MCF 10A (cell line): ENCODE results near the gene HSD17B13. TPM values are rescaled to one million over a fixed set of nuclear protein-coding genes. Genes with fewer than 3 reads are reported as not detected.

Source experiments
- BruUV-seq: library from RNA; stranded (reverse); fragments of 400-500 nt; replicated peaks from 2 replicates; lab custom pipeline; 2021; lab: Mats Ljungman, UMichigan
- CTCF ChIA-PET: fragments of 300-600 bp; sonication (Branson Sonifier 250); formaldehyde crosslinking; extraction: SDS; loops from one replicate; lab custom pipeline; 2021; ENCODE audit warnings: antibody characterized with exemption, inconsistent platforms; lab: Yijun Ruan, JAX
- POLR2A ChIA-PET: fragments of 300-600, 350-650 bp; sonication (Branson Sonifier 250); formaldehyde crosslinking; extraction: SDS; loops from one replicate; lab custom pipeline; 2020; ENCODE audit warnings: antibody characterized with exemption, inconsistent platforms; lab: Yijun Ruan, JAX
- DNase-seq: peaks from one replicate; pipeline ENCODE4 v3.0.0-alpha.2; 2018; ENCODE audit not compliant: unreplicated experiment
- H3K27ac Mint-ChIP-seq: one replicate; pipeline ENCODE4 v1.8.0; 2022; ENCODE audit warnings: mild to moderate bottlenecking, low read depth, mixed read lengths; ENCODE audit not compliant: unreplicated experiment
- H3K27me3 Mint-ChIP-seq: one replicate; pipeline ENCODE4 v1.8.0; 2022; ENCODE audit warnings: mixed read lengths; ENCODE audit not compliant: insufficient read depth, unreplicated experiment
- H3K36me3 Mint-ChIP-seq: one replicate; pipeline ENCODE4 v1.8.0; 2022; ENCODE audit warnings: mild to moderate bottlenecking, moderate library complexity, mixed read lengths; ENCODE audit not compliant: insufficient read depth, unreplicated experiment
- H3K4me1 Mint-ChIP-seq: one replicate; pipeline ENCODE4 v1.8.0; 2022; ENCODE audit warnings: mixed read lengths; ENCODE audit not compliant: insufficient read depth, unreplicated experiment
- H3K4me3 Mint-ChIP-seq: one replicate; pipeline ENCODE4 v1.8.0; 2022; ENCODE audit warnings: mild to moderate bottlenecking, moderate library complexity, mixed read lengths; ENCODE audit not compliant: unreplicated experiment
- H3K9me3 Mint-ChIP-seq: one replicate; pipeline ENCODE4 v1.8.0; 2022; ENCODE audit warnings: mixed read lengths; ENCODE audit not compliant: unreplicated experiment
- intact Hi-C: fragments of 100-400 bp; cut with micrococcal nuclease; formaldehyde crosslinking; loops from 2 replicates; pipeline ENCODE4 v1.14.1; 2022
- total RNA-seq: library from RNA; stranded (reverse); gene quantifications from 2 replicates; pipeline ENCODE4 v1.2.3, GENCODE V29; 2022
- TF ChIP-seq, protein P1 (sequence below): fragments of 200-600 bp; IDR thresholded peaks from one replicate; pipeline ENCODE4 v1.8.0; 2022; ENCODE audit warnings: antibody characterized with exemption, mild to moderate bottlenecking; ENCODE audit not compliant: unreplicated experiment

HSD17B13 gene
- total RNA-seq, 1 experiment from 2014 or later, result not detected

DNA sequence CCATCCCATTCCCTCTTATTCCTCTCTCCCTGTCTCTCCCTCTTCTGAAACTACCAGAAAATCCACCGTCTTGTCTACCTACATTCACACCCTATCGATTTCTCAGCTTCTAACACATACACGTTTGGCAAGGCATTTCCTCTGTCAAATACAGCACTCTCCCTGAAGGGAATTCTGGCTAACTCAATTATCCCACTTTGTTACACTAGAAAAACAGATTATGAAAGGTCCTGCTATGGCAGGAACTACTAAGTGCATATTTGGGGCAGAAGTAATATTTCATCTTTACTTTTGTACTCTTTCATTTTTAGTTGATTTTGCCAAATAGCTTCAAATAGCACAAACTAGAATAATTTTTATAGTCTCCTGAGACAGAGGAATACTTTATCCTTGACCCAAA lies 55.7 kb downstream of the HSD17B13 start:
- Mint-ChIP-seq H3K4me1 (no peaks in the 10 kb centered on the region), H3K27ac (no peak overlapping the region), H3K27me3 (no peaks in the 10 kb centered on the region), H3K9me3 (no peaks in the 10 kb centered on the region), H3K36me3 (no peaks in the 10 kb centered on the region), H3K4me3 (no peak overlapping the region)
- ChIA-PET CTCF (interaction anchor here (0.7 kb wide), 2 partner anchors 111 to 576 kb away, joined by 3 read pairs; no protein-coding TSS in a partner anchor), POLR2A (no interaction called here)
- no peak for DNase-seq
- no TSS peak for BruUV-seq
- intact Hi-C loops, result no loop called here
- TF ChIP-seq, protein P1, sequence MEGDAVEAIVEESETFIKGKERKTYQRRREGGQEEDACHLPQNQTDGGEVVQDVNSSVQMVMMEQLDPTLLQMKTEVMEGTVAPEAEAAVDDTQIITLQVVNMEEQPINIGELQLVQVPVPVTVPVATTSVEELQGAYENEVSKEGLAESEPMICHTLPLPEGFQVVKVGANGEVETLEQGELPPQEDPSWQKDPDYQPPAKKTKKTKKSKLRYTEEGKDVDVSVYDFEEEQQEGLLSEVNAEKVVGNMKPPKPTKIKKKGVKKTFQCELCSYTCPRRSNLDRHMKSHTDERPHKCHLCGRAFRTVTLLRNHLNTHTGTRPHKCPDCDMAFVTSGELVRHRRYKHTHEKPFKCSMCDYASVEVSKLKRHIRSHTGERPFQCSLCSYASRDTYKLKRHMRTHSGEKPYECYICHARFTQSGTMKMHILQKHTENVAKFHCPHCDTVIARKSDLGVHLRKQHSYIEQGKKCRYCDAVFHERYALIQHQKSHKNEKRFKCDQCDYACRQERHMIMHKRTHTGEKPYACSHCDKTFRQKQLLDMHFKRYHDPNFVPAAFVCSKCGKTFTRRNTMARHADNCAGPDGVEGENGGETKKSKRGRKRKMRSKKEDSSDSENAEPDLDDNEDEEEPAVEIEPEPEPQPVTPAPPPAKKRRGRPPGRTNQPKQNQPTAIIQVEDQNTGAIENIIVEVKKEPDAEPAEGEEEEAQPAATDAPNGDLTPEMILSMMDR, result no peak

DNA sequence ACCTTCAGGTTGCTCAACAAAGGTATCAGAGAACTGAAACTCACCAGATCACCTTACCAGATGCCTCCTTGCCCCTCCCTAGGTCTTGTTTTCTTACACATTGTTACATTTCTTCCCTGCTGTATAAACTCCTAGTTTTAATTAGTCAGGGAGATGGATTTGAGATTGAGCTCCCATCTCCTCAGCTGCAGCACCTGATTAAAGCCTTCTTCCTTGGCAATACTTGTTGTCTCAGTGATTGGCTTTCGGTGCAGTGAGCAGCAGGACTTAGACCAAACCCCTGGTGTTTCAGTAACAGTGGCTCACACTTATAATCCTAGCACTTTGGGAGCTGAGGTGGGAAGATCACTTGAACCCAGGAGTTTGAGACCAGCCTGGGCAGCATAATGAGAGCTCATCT lies 59.8 kb downstream of the HSD17B13 start:
- Mint-ChIP-seq H3K27me3 (no peaks in the 10 kb centered on the region), H3K9me3 (no peaks in the 10 kb centered on the region), H3K4me3 (no peak overlapping the region), H3K4me1 (no peaks in the 10 kb centered on the region), H3K27ac (no peak overlapping the region), H3K36me3 (no peaks in the 10 kb centered on the region)
- DNase-seq, result no peak
- ChIA-PET CTCF (interaction anchor here (0.6 to 1.9 kb wide), 3 partner anchors 9 to 333 kb away, joined by 3 to 4 read pairs (median 4); no protein-coding TSS in a partner anchor), POLR2A (interaction anchor here (0.6 kb wide), 1 partner anchor 243 kb away, joined by 4 read pairs; no protein-coding TSS in a partner anchor)
- intact Hi-C loops, result no loop called here
- no TSS peak for BruUV-seq
- TF ChIP-seq, protein P1, result no peak

DNA sequence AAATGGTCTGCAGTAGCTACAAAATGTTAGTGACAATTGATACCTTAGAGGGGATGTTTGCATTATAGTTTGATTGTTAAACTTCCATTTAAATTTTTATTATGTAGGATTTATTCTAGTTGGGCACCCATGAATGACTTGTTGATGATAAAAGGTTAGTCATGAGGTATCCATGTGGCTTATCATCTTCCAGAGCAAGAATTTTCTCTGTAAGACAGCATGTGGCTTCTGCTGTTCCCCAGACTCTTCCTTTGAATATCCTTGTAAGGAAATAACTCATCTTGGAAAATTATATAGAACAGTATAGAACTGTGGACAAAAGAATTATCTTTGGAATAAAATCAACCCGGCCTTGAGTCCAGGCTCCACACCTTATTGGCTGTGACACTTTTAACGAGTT lies 62.2 kb downstream of the HSD17B13 start:
- intact Hi-C loops, result no loop called here
- ChIA-PET CTCF (no interaction called here), POLR2A (no interaction called here)
- no peak overlapping the region for H3K27ac Mint-ChIP-seq
- DNase-seq, result no peak
- H3K4me1 Mint-ChIP-seq, result no peaks in the 10 kb centered on the region
- no peaks in the 10 kb centered on the region for H3K27me3 Mint-ChIP-seq
- H3K4me3 Mint-ChIP-seq, result no peak overlapping the region
- H3K36me3 Mint-ChIP-seq, result no peaks in the 10 kb centered on the region
- TF ChIP-seq, protein P1, result no peak
- BruUV-seq, result no TSS peak
- peaks cover 6% of the 10 kb centered on the region for H3K9me3 Mint-ChIP-seq

DNA sequence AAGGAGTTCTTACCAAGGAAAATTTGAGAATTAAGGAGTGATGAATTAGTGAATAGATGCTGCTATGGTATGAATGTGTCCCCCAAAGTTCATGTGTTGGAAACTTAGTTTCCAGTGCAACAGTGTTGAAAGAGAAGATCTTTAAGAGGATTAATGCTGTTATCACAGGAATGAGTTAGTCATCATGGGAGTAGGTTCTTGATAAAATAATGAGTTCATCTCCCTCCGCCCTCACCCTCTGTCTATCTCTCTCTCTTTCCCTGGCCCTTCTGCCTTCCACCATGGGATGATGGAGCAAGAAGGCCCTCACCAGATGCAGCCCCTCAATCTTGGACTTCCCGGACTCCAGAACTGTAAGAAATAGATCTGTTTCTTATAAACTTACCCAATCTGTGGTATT lies 64.0 kb downstream of the HSD17B13 start:
- ChIA-PET CTCF (interaction anchor here (0.7 kb wide), 1 partner anchor 1672 kb away, joined by 3 read pairs; no protein-coding TSS in a partner anchor), POLR2A (no interaction called here)
- Mint-ChIP-seq H3K27me3 (no peaks in the 10 kb centered on the region), H3K9me3 (peaks cover 9% of the 10 kb centered on the region), H3K36me3 (no peaks in the 10 kb centered on the region), H3K27ac (no peak overlapping the region), H3K4me1 (no peaks in the 10 kb centered on the region), H3K4me3 (no peak overlapping the region)
- TF ChIP-seq, protein P1, result no peak
- BruUV-seq, result no TSS peak
- intact Hi-C loops, result no loop called here
- no peak for DNase-seq
